GM12875 (cell line): ENCODE results near the gene TNS1.

Experiments used
- H3K4me3 ChIP-seq: one replicate; pipeline ENCODE4 v1.5.1; 2011; ENCODE audit warnings: low read depth, low read length, control low read depth
- CTCF ChIP-seq: IDR thresholded peaks from 2 replicates; pipeline ENCODE4 v1.5.1; 2011; ENCODE audit warnings: low read depth, mild to moderate bottlenecking, control low read depth, inconsistent platforms, low read length, moderate library complexity, borderline replicate concordance; ENCODE audit not compliant: insufficient read depth

TNS1 gene

GRCh38 chr2:218041302-218042168, 38.7 kb upstream of the TNS1 start:
- H3K4me3 ChIP-seq, result no peak overlapping the region
- no peak for TF ChIP-seq CTCF

GRCh38 chr2:218040883-218041282, 38.1 kb upstream of the TNS1 start:
- no peak for TF ChIP-seq CTCF
- no peak overlapping the region for H3K4me3 ChIP-seq

- TF ChIP-seq CTCF, result no peak
- no peak overlapping the region for H3K4me3 ChIP-seq
These were observed 36.4 kb upstream of the TNS1 start for GRCh38 chr2:218039171-218039570.

- peak; percentile 39; the same call in 1 of the 2 replicates for TF ChIP-seq CTCF
- no peak overlapping the region for H3K4me3 ChIP-seq
These were observed 33.6 kb upstream of the TNS1 start for GRCh38 chr2:218036371-218036770.

GRCh38 chr2:218035463-218036100, 32.8 kb upstream of the TNS1 start:
- H3K4me3 ChIP-seq, result peak overlapping the region; percentile 43
- TF ChIP-seq CTCF, result no peak

GRCh38 chr2:218034497-218035213, 31.9 kb upstream of the TNS1 start:
- peak overlapping the region; percentile 43 for H3K4me3 ChIP-seq
- peak; percentile 72 for TF ChIP-seq CTCF
